MCF 10A (cell line): ENCODE measurements around the gene GPR157. TPM values are rescaled to one million over a fixed set of nuclear protein-coding genes. Genes with fewer than 3 reads are reported as not detected.

Source experiments
- BruUV-seq: library from RNA; stranded (reverse); fragments of 400-500 nt; replicated peaks from 2 replicates; lab custom pipeline; 2021; lab: Mats Ljungman, UMichigan
- CTCF ChIA-PET: fragments of 300-600 bp; sonication (Branson Sonifier 250); formaldehyde crosslinking; extraction: SDS; loops from one replicate; lab custom pipeline; 2021; ENCODE audit warnings: antibody characterized with exemption, inconsistent platforms; lab: Yijun Ruan, JAX
- POLR2A ChIA-PET: fragments of 300-600, 350-650 bp; sonication (Branson Sonifier 250); formaldehyde crosslinking; extraction: SDS; loops from one replicate; lab custom pipeline; 2020; ENCODE audit warnings: antibody characterized with exemption, inconsistent platforms; lab: Yijun Ruan, JAX
- DNase-seq: peaks from one replicate; pipeline ENCODE4 v3.0.0-alpha.2; 2018; ENCODE audit not compliant: unreplicated experiment
- H3K27ac Mint-ChIP-seq: one replicate; pipeline ENCODE4 v1.8.0; 2022; ENCODE audit warnings: mild to moderate bottlenecking, low read depth, mixed read lengths; ENCODE audit not compliant: unreplicated experiment
- H3K27me3 Mint-ChIP-seq: one replicate; pipeline ENCODE4 v1.8.0; 2022; ENCODE audit warnings: mixed read lengths; ENCODE audit not compliant: insufficient read depth, unreplicated experiment
- H3K36me3 Mint-ChIP-seq: one replicate; pipeline ENCODE4 v1.8.0; 2022; ENCODE audit warnings: mild to moderate bottlenecking, moderate library complexity, mixed read lengths; ENCODE audit not compliant: insufficient read depth, unreplicated experiment
- H3K4me1 Mint-ChIP-seq: one replicate; pipeline ENCODE4 v1.8.0; 2022; ENCODE audit warnings: mixed read lengths; ENCODE audit not compliant: insufficient read depth, unreplicated experiment
- H3K4me3 Mint-ChIP-seq: one replicate; pipeline ENCODE4 v1.8.0; 2022; ENCODE audit warnings: mild to moderate bottlenecking, moderate library complexity, mixed read lengths; ENCODE audit not compliant: unreplicated experiment
- H3K9me3 Mint-ChIP-seq: one replicate; pipeline ENCODE4 v1.8.0; 2022; ENCODE audit warnings: mixed read lengths; ENCODE audit not compliant: unreplicated experiment
- intact Hi-C: fragments of 100-400 bp; cut with micrococcal nuclease; formaldehyde crosslinking; loops from 2 replicates; pipeline ENCODE4 v1.14.1; 2022
- total RNA-seq: library from RNA; stranded (reverse); gene quantifications from 2 replicates; pipeline ENCODE4 v1.2.3, GENCODE V29; 2022
- TF ChIP-seq, protein P1 (sequence below): fragments of 200-600 bp; IDR thresholded peaks from one replicate; pipeline ENCODE4 v1.8.0; 2022; ENCODE audit warnings: antibody characterized with exemption, mild to moderate bottlenecking; ENCODE audit not compliant: unreplicated experiment

The GPR157 gene
- total RNA-seq, 1 experiment from 2014 or later = 8.1 TPM

DNA sequence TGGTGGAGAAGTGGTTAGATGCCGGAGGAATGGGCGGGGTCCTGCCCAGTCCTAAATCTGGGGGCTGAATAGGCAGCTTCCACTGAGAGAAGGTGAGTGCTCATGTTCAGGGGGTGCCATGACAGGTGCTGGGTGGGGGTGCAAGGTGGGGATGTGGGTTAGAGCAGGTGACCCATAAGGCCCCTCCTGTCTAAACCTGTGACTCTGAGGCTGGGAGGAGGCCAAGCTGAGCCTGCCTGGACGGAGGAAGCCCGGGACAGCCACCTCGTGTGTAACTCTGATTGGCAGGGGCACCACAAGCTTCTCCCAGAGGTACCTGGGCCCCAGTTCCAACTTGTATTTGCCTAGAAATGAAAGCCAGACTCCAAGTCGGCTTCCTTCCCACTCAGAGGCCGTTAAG lies 10.7 kb downstream of the GPR157 start:
- intact Hi-C loops = loop anchor here (10.0 kb wide), 1 partner anchor 167 kb away; no protein-coding TSS in a partner anchor
- Mint-ChIP-seq H3K9me3 (no peaks in the 10 kb centered on the region), H3K36me3 (peaks cover 7% of the 10 kb centered on the region), H3K27ac (no peak overlapping the region), H3K27me3 (no peaks in the 10 kb centered on the region), H3K4me1 (peaks cover 24% of the 10 kb centered on the region), H3K4me3 (no peak overlapping the region)
- CTCF ChIA-PET = interaction anchor here (0.6 to 1.4 kb wide), 3 partner anchors 11 to 146 kb away, joined by 3 read pairs; partner anchors contain the start of gene GPR157
- TF ChIP-seq, protein P1, sequence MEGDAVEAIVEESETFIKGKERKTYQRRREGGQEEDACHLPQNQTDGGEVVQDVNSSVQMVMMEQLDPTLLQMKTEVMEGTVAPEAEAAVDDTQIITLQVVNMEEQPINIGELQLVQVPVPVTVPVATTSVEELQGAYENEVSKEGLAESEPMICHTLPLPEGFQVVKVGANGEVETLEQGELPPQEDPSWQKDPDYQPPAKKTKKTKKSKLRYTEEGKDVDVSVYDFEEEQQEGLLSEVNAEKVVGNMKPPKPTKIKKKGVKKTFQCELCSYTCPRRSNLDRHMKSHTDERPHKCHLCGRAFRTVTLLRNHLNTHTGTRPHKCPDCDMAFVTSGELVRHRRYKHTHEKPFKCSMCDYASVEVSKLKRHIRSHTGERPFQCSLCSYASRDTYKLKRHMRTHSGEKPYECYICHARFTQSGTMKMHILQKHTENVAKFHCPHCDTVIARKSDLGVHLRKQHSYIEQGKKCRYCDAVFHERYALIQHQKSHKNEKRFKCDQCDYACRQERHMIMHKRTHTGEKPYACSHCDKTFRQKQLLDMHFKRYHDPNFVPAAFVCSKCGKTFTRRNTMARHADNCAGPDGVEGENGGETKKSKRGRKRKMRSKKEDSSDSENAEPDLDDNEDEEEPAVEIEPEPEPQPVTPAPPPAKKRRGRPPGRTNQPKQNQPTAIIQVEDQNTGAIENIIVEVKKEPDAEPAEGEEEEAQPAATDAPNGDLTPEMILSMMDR = no peak
- DNase-seq = no peak
- BruUV-seq = no TSS peak
- POLR2A ChIA-PET = interaction anchor here (3.8 kb wide), 1 partner anchor 10 kb away, joined by 24 read pairs; the partner anchor contains the start of gene GPR157

DNA sequence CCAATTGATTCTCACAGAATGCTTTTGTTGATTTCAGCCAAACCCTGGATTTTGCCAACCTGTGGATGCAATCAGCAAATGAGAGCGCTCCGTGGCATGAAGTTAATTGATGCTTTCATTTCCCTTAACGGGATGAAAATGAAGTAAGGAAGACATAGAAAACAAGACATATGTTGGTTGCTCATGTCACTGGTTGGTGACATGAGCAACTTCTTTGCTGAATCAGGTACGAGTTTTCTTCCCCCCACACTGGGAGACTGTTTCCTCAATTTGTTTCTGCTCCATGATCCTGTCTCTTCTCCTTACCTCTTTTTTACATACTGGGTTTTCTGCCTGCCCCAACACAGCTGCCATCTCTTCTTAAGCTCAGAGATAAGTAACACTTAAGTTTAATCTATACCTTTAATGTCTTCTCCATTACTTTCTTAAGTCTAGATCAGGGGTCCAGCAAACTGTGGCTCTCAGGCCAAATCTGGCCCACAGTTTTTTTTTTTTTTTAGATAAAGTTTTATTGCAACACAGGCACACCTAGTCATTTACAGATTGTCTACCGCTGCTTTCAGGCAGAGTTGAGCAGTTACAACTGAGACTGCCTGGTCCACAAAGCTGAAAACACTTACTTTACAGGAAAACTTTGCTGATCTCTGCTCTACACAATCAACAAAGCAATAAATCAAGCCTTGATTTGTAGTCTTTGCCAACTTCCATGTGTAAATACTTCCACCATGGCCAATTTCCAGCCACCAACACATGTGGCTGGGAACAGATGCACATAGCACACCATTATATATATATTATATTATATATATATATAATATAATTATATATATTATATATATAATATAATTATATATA lies 13.3 kb downstream of the GPR157 start:
- intact Hi-C loops = loop anchor here (10.0 kb wide), 1 partner anchor 169 kb away; no protein-coding TSS in a partner anchor

DNA sequence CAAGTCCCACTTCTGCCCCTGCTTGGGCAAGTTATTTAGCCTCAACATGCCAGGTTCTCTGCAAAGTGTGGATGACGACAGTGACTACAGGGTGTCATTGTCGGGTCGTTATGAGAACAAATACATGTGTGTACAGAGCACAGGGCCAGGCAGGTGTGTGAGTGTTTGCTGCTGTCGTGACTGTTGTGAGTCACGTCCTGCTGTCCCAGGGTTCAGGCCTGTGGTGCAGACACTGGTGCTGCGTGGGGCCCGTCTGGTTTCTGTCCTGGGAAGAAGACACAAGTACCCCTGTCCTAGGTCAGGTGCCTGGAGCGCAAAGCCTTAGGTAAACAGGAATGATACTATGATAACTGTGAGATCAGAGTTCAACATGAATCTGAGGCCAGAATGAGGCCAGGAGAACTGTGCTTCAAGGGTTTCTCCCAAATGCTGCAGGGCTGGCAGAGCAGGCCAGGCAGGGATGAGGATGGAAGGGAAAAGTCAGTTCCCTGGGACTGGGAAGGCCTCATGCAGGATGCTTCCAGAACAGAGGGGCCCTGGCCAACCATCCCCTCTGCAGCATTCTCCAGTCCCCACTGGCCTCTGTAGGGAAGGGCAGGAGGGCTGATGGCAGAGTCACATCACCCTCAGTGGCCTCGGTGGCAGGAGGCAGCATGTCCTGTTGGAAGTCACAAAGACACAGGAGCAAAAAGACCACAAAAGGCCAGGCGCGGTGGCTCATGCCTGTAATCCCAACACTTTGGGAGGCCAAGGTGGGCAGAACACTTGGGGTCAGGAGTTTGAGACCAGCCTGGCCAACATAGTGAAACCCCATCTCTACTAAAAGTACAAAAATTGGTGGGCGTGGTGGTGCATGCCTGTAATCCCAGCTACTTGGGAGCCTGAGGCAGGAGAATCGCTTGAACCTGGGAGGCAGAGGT lies 15.7 kb downstream of the GPR157 start:
- Mint-ChIP-seq H3K27me3 (no peaks in the 10 kb centered on the region), H3K27ac (no peak overlapping the region), H3K9me3 (no peaks in the 10 kb centered on the region), H3K4me1 (peaks cover 41% of the 10 kb centered on the region), H3K36me3 (peaks cover 26% of the 10 kb centered on the region), H3K4me3 (no peak overlapping the region)
- intact Hi-C loops = loop anchor here (10.0 kb wide), 1 partner anchor 172 kb away; no protein-coding TSS in a partner anchor
- peak; percentile 14 for DNase-seq
- ChIA-PET CTCF (interaction anchor here (0.6 to 4.5 kb wide), 5 partner anchors 82 to 254 kb away, joined by 3 to 36 read pairs (median 4); no protein-coding TSS in a partner anchor), POLR2A (interaction anchor here (1.0 to 1.6 kb wide), 3 partner anchors 14 to 83 kb away, joined by 5 read pairs; partner anchors contain the start of gene GPR157)
- no TSS peak for BruUV-seq
- TF ChIP-seq, protein P1 = no peak

More for the DNA sequence above, 13.3 kb downstream of the GPR157 start:
- Mint-ChIP-seq H3K27ac (no peak overlapping the region), H3K27me3 (no peaks in the 10 kb centered on the region), H3K9me3 (no peaks in the 10 kb centered on the region), H3K4me1 (peaks cover 35% of the 10 kb centered on the region), H3K36me3 (peaks cover 16% of the 10 kb centered on the region), H3K4me3 (no peak overlapping the region)
- POLR2A ChIA-PET = interaction anchor here (0.6 to 3.8 kb wide), 7 partner anchors 9 to 210 kb away, joined by 3 to 24 read pairs (median 3); partner anchors contain the start of gene GPR157
- peak; percentile 34 for DNase-seq
- CTCF ChIA-PET = interaction anchor here (0.6 to 2.6 kb wide), 4 partner anchors 10 to 153 kb away, joined by 3 to 9 read pairs (median 8); no protein-coding TSS in a partner anchor
- BruUV-seq = no TSS peak
- TF ChIP-seq, protein P1 = no peak
